GM20431 (cell line): Measurements from ENCODE around the gene LGMN.

Experiments used
- in situ Hi-C: fragments of 300-500 bp; cut with MseI, MboI; formaldehyde crosslinking; loops from one replicate; pipeline ENCODE4 v1.15.0; 2020; ENCODE audit warnings: low sequenced_read_pairs; ENCODE audit not compliant: unreplicated experiment

Gene LGMN

GRCh38 chr14:92658160-92658559 is 90.3 kb downstream of the LGMN start:
- in situ Hi-C loops = no loop called here

- in situ Hi-C loops = no loop called here
Measured at GRCh38 chr14:92657457-92658142, 90.8 kb downstream of the LGMN start.

GRCh38 chr14:92656306-92657081 is 91.9 kb downstream of the LGMN start:
- in situ Hi-C loops = no loop called here

GRCh38 chr14:92655419-92656201 is 92.8 kb downstream of the LGMN start:
- in situ Hi-C loops = no loop called here

- in situ Hi-C loops = no loop called here
Measured at GRCh38 chr14:92654239-92654901, 94.1 kb downstream of the LGMN start.
